HUES6 (cell line): ENCODE measurements around the gene DLGAP1.
"Not testable (repeated sequence)": the region's sequence is repeated elsewhere in the genome, so short reads cannot be mapped to it uniquely, and the experiment has no call there.

Experiments
- H3K27ac ChIP-seq: 2 replicates; pipeline ENCODE4 v1.7.0; 2013; ENCODE audit warnings: low read depth, mild to moderate bottlenecking, low read length, inconsistent platforms
- H3K27me3 ChIP-seq: 2 replicates; pipeline ENCODE4 v1.6.1; 2013; ENCODE audit warnings: low read length; ENCODE audit not compliant: control insufficient read depth, insufficient read depth
- H3K36me3 ChIP-seq: 2 replicates; pipeline ENCODE4 v1.6.1; 2013; ENCODE audit warnings: low read length; ENCODE audit not compliant: control insufficient read depth, insufficient read depth
- H3K4me1 ChIP-seq: 2 replicates; pipeline ENCODE4 v1.6.1; 2013; ENCODE audit warnings: low read length; ENCODE audit not compliant: control insufficient read depth, insufficient read depth
- H3K4me3 ChIP-seq: 2 replicates; pipeline ENCODE4 v1.5.1; 2013; ENCODE audit warnings: low read depth, low read length
- H3K9ac ChIP-seq: one replicate; pipeline ENCODE4 v1.6.1; 2013; ENCODE audit warnings: mild to moderate bottlenecking, low read length
- H3K9me3 ChIP-seq: 2 replicates; pipeline ENCODE4 v1.6.1; 2013; ENCODE audit warnings: low read depth, low read length; ENCODE audit not compliant: control insufficient read depth, insufficient read depth

Gene DLGAP1

DNA sequence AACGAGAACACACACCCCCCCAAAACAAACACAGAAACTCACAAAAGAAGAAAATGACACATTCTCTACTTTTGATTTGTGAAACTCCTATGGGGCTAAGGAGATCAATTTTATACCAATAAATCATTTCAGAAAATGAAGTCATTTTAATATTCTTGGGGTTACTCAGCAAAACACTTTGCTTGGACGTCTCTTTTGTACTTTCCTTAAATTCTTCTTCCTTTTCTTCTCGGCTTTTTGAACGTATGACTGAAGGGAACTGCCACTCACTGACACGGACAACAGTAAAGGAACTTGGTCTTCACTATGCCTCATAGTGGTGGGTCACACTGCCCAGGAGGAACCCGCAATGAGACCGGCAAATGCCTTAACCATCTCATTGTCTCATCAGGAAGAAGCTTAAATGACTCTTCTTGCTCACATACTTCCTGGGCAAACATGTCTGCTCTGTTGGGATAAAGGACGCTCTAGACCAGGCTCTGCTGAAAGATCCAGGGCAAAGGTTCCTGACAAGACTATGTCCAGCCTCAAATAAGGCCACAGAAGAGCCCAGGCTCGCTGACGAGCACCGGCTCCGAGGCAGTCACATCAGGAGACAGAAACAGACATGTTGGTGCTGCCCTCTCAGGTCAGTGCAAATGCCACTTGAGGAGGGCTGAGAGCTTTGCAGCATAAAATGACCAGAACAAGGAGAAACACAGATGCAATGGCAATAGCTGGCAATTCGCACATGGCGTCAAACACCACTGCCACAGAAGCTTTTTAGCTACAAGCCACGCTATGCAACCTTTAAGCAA lies 799.7 kb downstream of the DLGAP1 start:
- Histone ChIP-seq H3K9ac (no peak overlapping the region), H3K27me3 (no peaks in the 10 kb centered on the region), H3K9me3 (no peaks in the 10 kb centered on the region), H3K27ac (no peak overlapping the region), H3K4me3 (no peak overlapping the region), H3K4me1 (peaks cover 34% of the 10 kb centered on the region; the same call in 1 of the 2 replicates), H3K36me3 (no peaks in the 10 kb centered on the region)

DNA sequence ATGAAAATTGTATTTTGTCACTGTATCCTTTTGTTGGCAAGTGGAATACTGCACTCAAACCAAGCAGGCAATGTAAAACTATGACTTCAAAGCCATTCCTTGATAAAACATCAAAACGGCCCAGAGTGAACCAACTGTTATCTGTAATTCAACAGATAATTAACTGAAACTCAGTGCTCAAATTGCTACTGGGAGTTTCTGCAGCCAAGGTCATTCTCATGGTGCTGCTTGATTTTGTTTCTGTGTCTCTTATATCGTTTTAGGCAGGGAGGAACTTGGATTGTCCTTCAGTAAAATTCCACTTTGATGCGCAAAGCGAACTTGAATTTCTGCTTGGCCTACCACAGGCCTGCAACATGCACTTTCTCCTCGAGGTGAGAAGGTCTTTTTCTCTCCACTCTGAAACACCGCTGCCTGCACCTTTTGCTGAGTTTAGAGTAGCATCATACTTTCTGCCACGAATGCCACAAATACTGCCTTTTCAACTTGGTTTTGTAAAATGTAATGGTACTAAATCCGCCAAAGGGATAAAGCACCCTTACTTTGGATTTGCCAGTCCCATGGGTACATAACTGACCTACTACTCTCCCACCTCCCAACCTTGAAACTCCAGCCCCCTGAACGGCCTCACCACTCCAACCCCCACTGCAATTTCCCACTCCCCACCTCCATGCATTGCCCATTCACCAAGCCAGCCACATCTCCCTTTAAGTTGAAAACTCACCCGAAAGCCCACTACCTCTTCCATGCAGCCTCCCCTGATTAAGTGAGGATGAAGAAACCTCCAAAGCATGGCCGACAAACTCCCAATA lies 800.5 kb downstream of the DLGAP1 start:
- Histone ChIP-seq H3K4me3 (no peak overlapping the region), H3K9ac (no peak overlapping the region), H3K27ac (peak overlapping the region; percentile 35; the same call in 1 of the 2 replicates), H3K27me3 (no peaks in the 10 kb centered on the region), H3K36me3 (no peaks in the 10 kb centered on the region), H3K4me1 (peaks cover 39% of the 10 kb centered on the region; the same call in 1 of the 2 replicates), H3K9me3 (no peaks in the 10 kb centered on the region)

DNA sequence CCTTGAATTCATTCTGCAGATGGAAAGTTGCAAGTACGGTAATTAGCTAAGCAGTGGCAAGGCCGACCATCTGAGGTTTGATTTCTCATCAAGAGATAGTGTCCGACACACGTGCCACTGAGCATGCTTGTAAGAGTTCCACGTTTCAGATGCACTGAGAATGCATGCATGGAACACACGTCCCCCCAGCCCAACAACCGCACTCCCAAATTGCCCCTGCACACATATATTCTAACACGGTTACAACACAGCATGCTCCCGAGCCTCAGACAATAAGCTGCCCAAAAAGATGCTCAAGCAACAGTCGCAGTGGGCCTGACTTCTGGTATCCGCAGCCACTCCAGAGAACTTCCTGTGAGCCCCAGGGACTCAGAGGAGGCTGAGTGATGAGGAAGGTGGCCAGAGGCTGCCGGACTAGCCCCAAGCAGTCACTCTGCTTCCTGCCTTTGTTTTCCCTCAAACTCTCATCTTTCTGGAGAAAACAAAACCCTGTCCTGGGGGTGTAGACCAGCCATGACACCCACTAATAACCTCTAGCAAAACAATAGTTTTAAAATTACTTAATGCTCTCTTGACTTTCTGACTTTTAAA lies 801.2 kb downstream of the DLGAP1 start:
- H3K4me3 ChIP-seq: no peak overlapping the region
- peaks cover 45% of the 10 kb centered on the region for H3K4me1 ChIP-seq
- no peaks in the 10 kb centered on the region for H3K27me3 ChIP-seq
- no peaks in the 10 kb centered on the region for H3K9me3 ChIP-seq
- peak overlapping the region; percentile 35; the same call in 1 of the 2 replicates for H3K27ac ChIP-seq
- no peak overlapping the region for H3K9ac ChIP-seq
- H3K36me3 ChIP-seq: no peaks in the 10 kb centered on the region

DNA sequence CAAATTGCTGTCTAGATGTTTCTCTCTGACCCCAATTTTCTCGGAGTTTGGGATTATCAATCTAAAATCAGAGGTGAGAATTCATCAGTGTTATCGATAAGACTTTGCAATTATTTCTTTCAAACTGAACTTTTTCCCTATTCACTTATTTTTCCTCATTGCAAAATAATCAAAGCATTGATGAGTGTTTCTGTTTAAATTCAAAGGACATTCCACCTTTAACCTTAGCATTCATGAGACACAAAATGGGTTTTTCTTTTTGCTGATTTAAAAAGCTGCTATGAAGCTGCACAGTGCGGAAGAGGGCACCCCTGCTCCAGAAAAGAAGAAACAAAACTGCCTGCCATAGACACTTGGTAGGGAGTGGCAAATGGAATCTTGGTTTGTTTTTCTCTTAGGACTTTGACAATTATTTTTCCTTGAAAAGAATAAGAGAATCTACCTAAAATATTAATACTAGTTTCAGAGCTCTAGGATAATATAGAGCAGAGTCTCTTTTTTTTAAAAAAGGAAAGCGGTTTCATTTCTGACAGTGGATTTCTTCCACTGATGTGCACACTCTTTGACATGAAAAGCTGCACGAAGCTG lies 801.8 kb downstream of the DLGAP1 start:
- H3K9me3 ChIP-seq: no peaks in the 10 kb centered on the region
- peaks cover 51% of the 10 kb centered on the region for H3K4me1 ChIP-seq
- no peak overlapping the region for H3K4me3 ChIP-seq
- no peaks in the 10 kb centered on the region for H3K36me3 ChIP-seq
- peak overlapping the region; percentile 74; the same call in 1 of the 2 replicates for H3K27ac ChIP-seq
- H3K27me3 ChIP-seq: no peaks in the 10 kb centered on the region
- peak overlapping the region; percentile 1 for H3K9ac ChIP-seq

DNA sequence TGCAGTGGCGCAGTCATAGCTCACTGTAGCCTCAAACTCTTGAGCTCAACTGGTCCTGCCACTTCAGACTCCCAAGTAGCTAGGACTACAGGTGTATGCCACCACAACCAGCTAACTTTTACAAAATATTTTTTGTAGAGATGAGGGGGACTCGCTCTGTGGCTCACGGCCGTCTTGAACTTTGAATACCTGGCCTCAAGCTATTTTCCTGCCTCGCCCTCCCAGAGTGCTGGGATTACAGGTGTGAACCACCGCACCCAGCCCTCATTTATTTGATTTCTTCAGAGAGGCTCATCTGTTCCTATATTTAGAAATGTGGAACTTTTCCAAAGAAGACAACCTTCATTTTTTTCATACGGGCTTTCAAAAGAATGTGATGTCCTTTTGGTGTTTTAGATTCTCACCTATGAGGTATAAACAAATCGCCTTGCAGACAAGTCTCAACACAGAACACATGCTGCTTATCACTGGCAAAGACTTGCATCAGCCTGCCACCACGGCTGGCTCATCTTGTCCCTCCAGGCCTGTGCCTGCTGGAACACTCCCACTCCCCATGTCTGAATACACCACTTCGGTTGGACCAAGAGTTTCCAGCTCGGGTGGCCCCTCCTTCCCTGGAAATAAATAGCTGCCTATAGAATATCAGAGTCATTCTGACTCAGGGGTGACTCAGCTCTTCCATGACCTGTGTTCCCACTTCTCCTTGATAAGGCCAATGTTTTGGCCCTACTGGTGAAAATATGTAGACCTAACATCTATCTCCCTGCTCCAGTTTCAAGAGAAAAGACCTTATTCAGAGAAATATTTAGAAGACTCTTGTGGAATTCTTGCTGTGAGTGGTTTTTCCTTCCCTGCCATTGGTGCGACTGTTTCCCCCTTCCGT lies 802.5 kb downstream of the DLGAP1 start:
- no peaks in the 10 kb centered on the region for H3K36me3 ChIP-seq
- H3K9ac ChIP-seq: peak overlapping the region; percentile 1
- no peaks in the 10 kb centered on the region for H3K9me3 ChIP-seq
- peak overlapping the region; percentile 74; the same call in 1 of the 2 replicates for H3K27ac ChIP-seq
- H3K4me3 ChIP-seq: no peak overlapping the region
- H3K4me1 ChIP-seq: peaks cover 57% of the 10 kb centered on the region
- no peaks in the 10 kb centered on the region for H3K27me3 ChIP-seq

DNA sequence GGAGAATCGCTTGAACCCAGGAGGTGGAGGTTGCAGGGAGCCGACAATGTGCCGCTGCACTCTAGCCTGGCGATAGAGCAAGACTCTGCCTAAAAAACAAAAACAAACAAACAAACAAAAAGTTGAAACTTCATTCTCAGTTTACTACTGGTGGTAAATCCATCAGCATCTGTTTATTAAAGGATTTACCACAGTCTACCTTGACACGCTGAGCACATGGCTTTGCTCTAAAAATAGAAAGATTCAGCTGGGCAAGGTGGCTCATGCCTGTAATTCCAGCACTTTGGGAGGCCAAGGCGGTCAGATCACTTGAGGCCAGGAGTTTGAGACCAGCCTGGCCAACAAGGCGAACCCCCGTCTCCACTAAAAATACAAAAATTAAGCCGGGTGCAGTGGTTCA lies 803.8 kb downstream of the DLGAP1 start:
- no peaks in the 10 kb centered on the region for H3K27me3 ChIP-seq
- no peak overlapping the region for H3K9ac ChIP-seq
- H3K4me3 ChIP-seq: no peak overlapping the region
- H3K27ac ChIP-seq: no peak overlapping the region
- H3K4me1 ChIP-seq: peaks cover 57% of the 10 kb centered on the region
- no peaks in the 10 kb centered on the region for H3K9me3 ChIP-seq
- no peaks in the 10 kb centered on the region for H3K36me3 ChIP-seq

DNA sequence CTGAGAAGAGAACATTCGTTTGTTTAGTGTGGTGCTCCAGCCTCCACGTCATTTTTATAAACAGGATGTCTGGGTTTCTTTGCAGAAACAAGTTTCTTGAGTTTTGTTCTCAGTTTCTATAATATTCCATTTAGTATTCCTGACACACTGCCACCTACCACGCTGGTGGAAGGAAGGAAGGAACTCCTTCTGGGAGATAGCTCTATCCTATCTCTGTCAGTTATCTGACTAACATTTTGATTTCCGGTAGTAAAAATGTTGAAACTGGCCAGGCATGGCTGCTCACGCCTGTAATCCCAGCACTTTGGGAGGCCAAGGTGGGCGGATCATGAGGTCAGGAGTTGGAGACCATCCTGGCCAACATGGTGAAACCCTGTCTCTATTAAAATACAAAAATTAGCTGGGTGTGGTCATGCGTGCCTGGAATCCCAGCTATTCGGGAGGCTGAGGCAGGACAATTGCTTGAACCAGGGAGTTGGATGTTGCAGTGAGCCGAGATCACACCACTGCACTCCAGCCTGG lies 804.5 kb downstream of the DLGAP1 start:
- H3K27me3 ChIP-seq, H3K27ac ChIP-seq, H3K9me3 ChIP-seq, H3K4me3 ChIP-seq, H3K9ac ChIP-seq, H3K36me3 ChIP-seq: not testable (repeated sequence)
- H3K4me1 ChIP-seq: peaks cover 53% of the 10 kb centered on the region

DNA sequence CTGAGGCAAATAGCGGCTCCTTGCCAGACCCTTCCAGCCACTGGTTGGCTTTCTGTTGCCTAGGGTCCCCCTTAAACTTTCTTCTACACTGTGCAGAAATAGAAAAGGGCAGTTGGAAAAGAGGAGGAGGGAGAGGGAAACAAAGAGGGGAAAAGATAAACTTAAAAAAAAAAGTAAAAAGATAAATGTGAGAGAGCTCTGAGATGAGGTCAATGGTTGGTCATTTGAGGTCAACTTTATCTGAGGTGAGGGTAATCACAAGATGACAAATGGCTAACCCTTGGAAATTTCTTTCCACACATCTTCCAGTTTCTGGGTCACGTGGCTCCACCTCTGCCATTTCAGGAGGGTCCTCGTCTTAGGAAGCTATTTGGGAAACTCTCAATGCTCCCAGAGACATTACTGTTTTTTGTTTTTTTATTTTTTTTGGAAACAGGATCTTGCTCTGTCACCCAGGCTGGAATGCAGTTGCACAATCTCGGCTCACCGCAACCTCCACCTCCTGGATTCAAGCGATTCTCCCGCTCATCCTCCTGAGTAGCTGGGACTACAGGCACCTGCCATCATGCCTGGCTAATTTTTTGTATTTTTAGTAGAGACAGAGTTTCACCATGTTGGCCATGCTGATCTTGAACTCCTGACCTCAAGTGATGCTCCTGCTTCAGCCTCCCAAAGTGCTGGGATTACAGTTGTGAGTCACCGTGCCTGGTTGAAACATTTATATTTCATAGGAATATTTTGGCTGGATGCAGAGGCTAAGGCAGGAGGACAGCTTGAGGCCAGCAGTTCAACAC lies 805.3 kb downstream of the DLGAP1 start:
- Histone ChIP-seq H3K4me1 (peaks cover 45% of the 10 kb centered on the region), H3K27ac (peak overlapping the region; percentile 37; the same call in 1 of the 2 replicates), H3K4me3 (no peak overlapping the region), H3K9me3 (no peaks in the 10 kb centered on the region), H3K9ac (peak overlapping the region; percentile 54), H3K36me3 (no peaks in the 10 kb centered on the region), H3K27me3 (no peaks in the 10 kb centered on the region)

DNA sequence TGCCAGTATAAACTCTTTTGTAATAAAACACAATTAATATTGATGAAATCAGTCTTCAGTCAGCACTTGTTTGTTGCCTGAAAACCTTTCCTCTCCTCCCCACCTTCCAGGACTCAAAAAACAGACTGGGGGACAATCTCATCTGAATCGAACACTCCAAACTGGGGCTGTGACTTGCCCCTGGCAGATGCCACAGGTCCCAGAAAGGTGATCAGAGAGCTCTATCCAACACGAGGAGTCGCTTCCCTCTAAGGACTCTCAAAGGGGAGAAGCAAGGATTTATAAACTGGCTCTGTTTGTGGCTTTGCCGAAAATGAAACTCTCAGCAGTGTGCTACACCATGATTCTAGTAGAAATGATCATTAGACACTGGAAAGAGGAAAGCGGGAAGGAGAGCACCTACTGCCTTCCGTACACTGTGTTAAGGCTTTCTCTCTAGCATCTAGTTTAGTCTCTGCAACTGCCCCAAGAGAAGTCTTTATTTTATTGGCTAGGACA lies 805.9 kb downstream of the DLGAP1 start:
- H3K27ac ChIP-seq: peak overlapping the region; percentile 37; the same call in 1 of the 2 replicates

More for the DNA sequence above, 805.9 kb downstream of the DLGAP1 start:
- Histone ChIP-seq H3K9ac (peak overlapping the region; percentile 54), H3K4me1 (peaks cover 39% of the 10 kb centered on the region), H3K4me3 (no peak overlapping the region), H3K36me3 (no peaks in the 10 kb centered on the region), H3K27me3 (no peaks in the 10 kb centered on the region), H3K9me3 (no peaks in the 10 kb centered on the region)
